Upper lobe of right lung (tissue), 1 donor: ENCODE measurements around the gene PDLIM4. TPM values are rescaled to one million over a fixed set of nuclear protein-coding genes. Genes with fewer than 3 reads are reported as not detected.
A peak's percentile ranks its signal among the peaks of the same experiment; 100 is the strongest.

Experiments used
- ATAC-seq: fragments of 200-7000 bp; cut with Tn5 transposase; one replicate; pipeline ENCODE4 v1.9.1; 2020; ENCODE audit warnings: mild to moderate bottlenecking, moderate library complexity
- DNase-seq: peaks from one replicate; pipeline ENCODE4 v3.0.0-alpha.2; 2020
- H3K27ac ChIP-seq: fragments of 200-600 bp; one replicate; pipeline ENCODE4 v1.8.0; 2022
- H3K27me3 ChIP-seq: fragments of 200-600 bp; one replicate; pipeline ENCODE4 v1.8.0; 2022; ENCODE audit warnings: mild to moderate bottlenecking
- H3K36me3 ChIP-seq: fragments of 200-600 bp; one replicate; pipeline ENCODE4 v1.8.0; 2022
- H3K4me1 ChIP-seq: fragments of 200-600 bp; one replicate; pipeline ENCODE4 v1.8.0; 2022
- H3K4me3 ChIP-seq: fragments of 200-600 bp; one replicate; pipeline ENCODE4 v1.8.0; 2022; ENCODE audit warnings: mild to moderate bottlenecking
- H3K9me3 ChIP-seq: fragments of 200-600 bp; one replicate; pipeline ENCODE4 v1.8.0; 2022
- intact Hi-C: fragments of 100-400 bp; cut with DNase I; formaldehyde crosslinking; loops from one replicate; pipeline ENCODE4 v1.11.0; 2022
- total RNA-seq: library from RNA; stranded (reverse); fragmentation: NEBNext Ultra II Directional; extraction: Animal tissue kit (Norgen Biotek cat#: 25700); gene quantifications from one replicate; pipeline ENCODE4 v1.2.1, GENCODE V29; 2021
- TF ChIP-seq, protein P1 (sequence below): fragments of 200-600 bp; IDR thresholded peaks from one replicate; pipeline ENCODE4 v1.8.0; 2022; ENCODE audit warnings: antibody characterized with exemption
- donor health status: DM: no; HTN: yes; CAD: no; lungs with severe emphysema.

Gene PDLIM4
- total RNA-seq, 1 donor from 2014 or later, result 7.4 TPM

DNA sequence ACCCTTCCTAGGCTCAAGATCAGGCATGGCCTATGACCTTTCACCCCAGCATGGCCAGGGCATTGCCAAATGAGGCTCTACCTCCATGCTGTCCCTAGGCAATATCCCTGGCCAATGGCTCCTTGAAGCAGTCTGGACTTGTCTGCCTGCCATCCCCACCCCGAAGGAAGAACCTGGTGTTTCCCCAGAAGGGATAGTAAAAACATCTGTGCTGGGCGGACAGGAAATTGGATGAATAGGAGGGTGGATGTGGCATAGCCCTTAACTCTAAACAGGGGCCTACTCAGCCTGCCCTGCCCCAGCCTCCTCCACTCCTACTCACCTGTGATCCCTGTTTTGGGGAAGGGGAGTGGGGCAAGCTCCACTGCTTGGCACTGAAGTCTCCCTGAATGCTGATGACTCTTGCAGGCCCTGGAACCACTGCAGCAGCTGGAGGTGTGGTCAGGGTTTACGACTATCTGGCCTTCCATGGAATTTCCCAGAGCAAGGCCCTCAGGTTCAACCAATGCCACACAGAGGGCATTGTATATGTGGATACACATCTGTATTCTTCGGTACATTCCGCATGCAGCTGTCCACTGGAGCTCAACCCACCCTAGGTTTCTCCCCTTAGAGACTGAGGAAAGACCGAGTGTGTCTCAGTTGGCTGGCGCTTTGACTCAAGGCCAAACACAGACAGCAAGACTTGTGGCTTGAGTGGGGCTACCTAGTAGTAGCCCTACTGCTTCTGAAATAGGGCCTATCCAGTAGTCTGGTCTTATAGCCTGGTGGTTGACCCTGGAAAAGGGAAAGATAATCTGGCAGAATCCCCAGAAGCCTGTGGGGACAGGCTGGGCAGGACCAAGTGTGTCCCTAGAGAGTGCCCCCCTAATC, 23.4 kb upstream of the PDLIM4 start:
- Histone ChIP-seq H3K9me3 (no peaks in the 10 kb centered on the region), H3K4me3 (no peak overlapping the region), H3K4me1 (no peaks in the 10 kb centered on the region), H3K36me3 (no peaks in the 10 kb centered on the region), H3K27me3 (no peaks in the 10 kb centered on the region), H3K27ac (no peak overlapping the region)
- ATAC-seq, result no peak
- intact Hi-C loops, result no loop called here
- TF ChIP-seq, protein P1, sequence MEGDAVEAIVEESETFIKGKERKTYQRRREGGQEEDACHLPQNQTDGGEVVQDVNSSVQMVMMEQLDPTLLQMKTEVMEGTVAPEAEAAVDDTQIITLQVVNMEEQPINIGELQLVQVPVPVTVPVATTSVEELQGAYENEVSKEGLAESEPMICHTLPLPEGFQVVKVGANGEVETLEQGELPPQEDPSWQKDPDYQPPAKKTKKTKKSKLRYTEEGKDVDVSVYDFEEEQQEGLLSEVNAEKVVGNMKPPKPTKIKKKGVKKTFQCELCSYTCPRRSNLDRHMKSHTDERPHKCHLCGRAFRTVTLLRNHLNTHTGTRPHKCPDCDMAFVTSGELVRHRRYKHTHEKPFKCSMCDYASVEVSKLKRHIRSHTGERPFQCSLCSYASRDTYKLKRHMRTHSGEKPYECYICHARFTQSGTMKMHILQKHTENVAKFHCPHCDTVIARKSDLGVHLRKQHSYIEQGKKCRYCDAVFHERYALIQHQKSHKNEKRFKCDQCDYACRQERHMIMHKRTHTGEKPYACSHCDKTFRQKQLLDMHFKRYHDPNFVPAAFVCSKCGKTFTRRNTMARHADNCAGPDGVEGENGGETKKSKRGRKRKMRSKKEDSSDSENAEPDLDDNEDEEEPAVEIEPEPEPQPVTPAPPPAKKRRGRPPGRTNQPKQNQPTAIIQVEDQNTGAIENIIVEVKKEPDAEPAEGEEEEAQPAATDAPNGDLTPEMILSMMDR, result no peak
- peak; percentile 29 for DNase-seq

- no peaks in the 10 kb centered on the region for H3K36me3 ChIP-seq
- TF ChIP-seq, protein P1, result no peak
- no peaks in the 10 kb centered on the region for H3K27me3 ChIP-seq
- intact Hi-C loops, result no loop called here
- no peaks in the 10 kb centered on the region for H3K4me1 ChIP-seq
- DNase-seq (peak; percentile 27), ATAC-seq (no peak)
- H3K4me3 ChIP-seq, result no peak overlapping the region
- no peak overlapping the region for H3K27ac ChIP-seq
- H3K9me3 ChIP-seq, result no peaks in the 10 kb centered on the region
Measured at GRCh38 chr5:132234684-132235062, 22.8 kb upstream of the PDLIM4 start.

DNA sequence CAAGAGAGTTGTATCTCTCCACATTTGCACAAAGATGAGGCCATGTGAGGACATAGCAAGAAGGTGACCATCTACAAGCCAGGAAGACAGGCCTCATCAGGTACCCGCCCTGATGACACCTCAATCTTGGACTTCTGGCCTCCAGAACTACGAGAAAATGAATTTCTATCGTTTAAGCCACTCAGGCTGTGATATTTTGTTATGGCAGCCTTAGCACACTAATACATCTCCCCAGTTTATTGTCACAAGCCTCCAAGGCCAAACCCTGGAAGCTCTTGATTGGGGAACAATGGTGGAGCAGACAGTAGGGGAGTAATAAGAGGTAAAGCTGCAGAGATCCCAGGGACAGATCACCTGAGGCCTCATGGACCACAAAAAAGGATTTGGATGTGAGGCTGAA, 22.2 kb upstream of the PDLIM4 start:
- H3K27ac ChIP-seq, result no peak overlapping the region
- H3K4me3 ChIP-seq, result no peak overlapping the region
- TF ChIP-seq, protein P1, result no peak
- no peaks in the 10 kb centered on the region for H3K4me1 ChIP-seq
- H3K9me3 ChIP-seq, result no peaks in the 10 kb centered on the region
- DNase-seq, result no peak
- intact Hi-C loops, result no loop called here
- no peaks in the 10 kb centered on the region for H3K27me3 ChIP-seq
- ATAC-seq, result no peak
- H3K36me3 ChIP-seq, result no peaks in the 10 kb centered on the region

DNA sequence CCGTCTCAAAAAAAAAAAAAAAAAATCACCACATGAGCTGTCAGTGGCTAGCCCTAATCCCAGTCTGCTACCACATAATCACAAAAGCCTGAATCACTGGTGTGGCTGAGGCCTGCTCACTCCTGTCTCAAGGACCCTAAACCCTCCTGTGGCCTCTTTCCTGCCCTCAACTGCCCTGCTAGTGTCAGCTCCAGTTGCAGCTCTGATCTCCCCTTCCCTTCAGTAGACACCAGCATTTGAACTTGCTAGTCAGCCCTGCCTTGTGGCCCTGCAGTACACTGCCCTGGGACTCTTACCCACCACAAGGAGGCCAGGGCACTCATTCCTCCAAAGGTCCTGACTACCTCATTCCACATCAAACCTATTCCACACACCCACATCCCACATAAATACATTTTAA, 20.4 kb upstream of the PDLIM4 start:
- peak; percentile 35 for DNase-seq

DNA sequence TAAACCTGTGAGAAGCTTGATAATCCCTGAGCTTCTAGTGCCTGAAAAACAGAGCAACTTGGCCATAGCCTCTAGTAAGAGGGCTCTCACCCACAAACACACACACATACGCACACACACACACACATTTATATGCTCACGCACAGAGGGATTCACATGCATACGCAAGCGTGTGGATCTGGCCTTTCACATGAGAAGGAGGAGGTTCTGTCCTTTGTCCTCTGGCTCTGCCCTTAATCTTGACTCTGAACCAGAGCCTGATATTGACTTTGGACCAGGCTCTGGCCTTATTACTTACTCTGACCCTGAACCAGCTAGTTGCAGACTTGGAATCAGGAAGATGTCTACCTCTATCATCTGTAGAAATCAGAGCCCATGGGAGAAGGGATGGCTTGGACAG, 19.8 kb upstream of the PDLIM4 start:
- Histone ChIP-seq H3K4me1 (no peaks in the 10 kb centered on the region), H3K4me3 (no peak overlapping the region), H3K27me3 (no peaks in the 10 kb centered on the region), H3K27ac (no peak overlapping the region), H3K36me3 (no peaks in the 10 kb centered on the region), H3K9me3 (no peaks in the 10 kb centered on the region)
- intact Hi-C loops, result no loop called here
- ATAC-seq (no peak), DNase-seq (peak; percentile 1)
- TF ChIP-seq, protein P1, result no peak

More for the DNA sequence above, 20.4 kb upstream of the PDLIM4 start:
- no peak for ATAC-seq
- H3K36me3 ChIP-seq, result no peaks in the 10 kb centered on the region
- H3K4me1 ChIP-seq, result no peaks in the 10 kb centered on the region
- H3K27ac ChIP-seq, result no peak overlapping the region
- H3K27me3 ChIP-seq, result no peaks in the 10 kb centered on the region
- H3K4me3 ChIP-seq, result no peak overlapping the region
- TF ChIP-seq, protein P1, result no peak
- intact Hi-C loops, result no loop called here
- no peaks in the 10 kb centered on the region for H3K9me3 ChIP-seq
